BLaER1 (cell line): ENCODE results near the gene MAP4K1.
A peak's percentile ranks its signal among the peaks of the same experiment; 100 is the strongest.
"Not testable (repeated sequence)": the region's sequence is repeated elsewhere in the genome, so short reads cannot be mapped to it uniquely, and the experiment has no call there.

ENCODE experiments used
- H3K27ac ChIP-seq: shearing (Covaris generic); formaldehyde crosslinking; 2 replicates; pipeline ENCODE4 v1.8.1; 2022
- H3K27me3 ChIP-seq: shearing (Covaris generic); formaldehyde crosslinking; 2 replicates; pipeline ENCODE4 v1.8.1; 2022
- H3K36me3 ChIP-seq: shearing (Covaris generic); formaldehyde crosslinking; 2 replicates; pipeline ENCODE4 v1.8.1; 2022
- H3K4me1 ChIP-seq: shearing (Covaris generic); formaldehyde crosslinking; 2 replicates; pipeline ENCODE4 v1.8.1; 2022
- H3K4me2 ChIP-seq: shearing (Covaris generic); formaldehyde crosslinking; 2 replicates; pipeline ENCODE4 v1.8.1; 2022
- H3K4me3 ChIP-seq: shearing (Covaris generic); formaldehyde crosslinking; 2 replicates; pipeline ENCODE4 v1.8.1; 2022
- H3K9ac ChIP-seq: shearing (Covaris generic); formaldehyde crosslinking; 2 replicates; pipeline ENCODE4 v1.8.1; 2022
- H3K9me3 ChIP-seq: shearing (Covaris generic); formaldehyde crosslinking; 2 replicates; pipeline ENCODE4 v1.8.1; 2022
- H4K20me1 ChIP-seq: shearing (Covaris generic); formaldehyde crosslinking; 2 replicates; pipeline ENCODE4 v1.8.1; 2022
- Cebpa-rat ChIP-seq: shearing (Covaris generic); IDR thresholded peaks from 2 replicates; pipeline ENCODE4 v1.8.1; 2022

Gene MAP4K1

GRCh38 chr19:38561053-38561606, 56.6 kb downstream of the MAP4K1 start:
- no peaks in the 10 kb centered on the region for H3K9me3 ChIP-seq
- H3K4me2 ChIP-seq, result no peak overlapping the region
- H3K36me3 ChIP-seq, result no peaks in the 10 kb centered on the region
- H3K9ac ChIP-seq, result no peak overlapping the region
- no peak for TF ChIP-seq Cebpa-rat
- H3K4me3 ChIP-seq, result no peak overlapping the region
- no peaks in the 10 kb centered on the region for H4K20me1 ChIP-seq
- H3K4me1 ChIP-seq, result no peaks in the 10 kb centered on the region
- peaks cover 27% of the 10 kb centered on the region for H3K27me3 ChIP-seq
- H3K27ac ChIP-seq, result no peak overlapping the region

- Histone ChIP-seq H3K9me3 (no peaks in the 10 kb centered on the region), H3K4me3 (no peak overlapping the region), H3K27ac (no peak overlapping the region), H3K27me3 (peaks cover 13% of the 10 kb centered on the region), H3K9ac (no peak overlapping the region), H4K20me1 (no peaks in the 10 kb centered on the region), H3K36me3 (no peaks in the 10 kb centered on the region), H3K4me1 (peaks cover 7% of the 10 kb centered on the region; the same call in 1 of the 2 replicates), H3K4me2 (no peak overlapping the region)
- TF ChIP-seq Cebpa-rat, result no peak
These were observed 58.0 kb downstream of the MAP4K1 start for GRCh38 chr19:38559428-38560401.

GRCh38 chr19:38558933-38559332, 58.8 kb downstream of the MAP4K1 start:
- not testable (repeated sequence) for H3K9ac ChIP-seq, H3K9me3 ChIP-seq, H3K4me2 ChIP-seq, H3K4me3 ChIP-seq, H3K27ac ChIP-seq, H3K36me3 ChIP-seq, H3K27me3 ChIP-seq, H4K20me1 ChIP-seq
- H3K4me1 ChIP-seq, result peaks cover 11% of the 10 kb centered on the region; the same call in 1 of the 2 replicates

DNA sequence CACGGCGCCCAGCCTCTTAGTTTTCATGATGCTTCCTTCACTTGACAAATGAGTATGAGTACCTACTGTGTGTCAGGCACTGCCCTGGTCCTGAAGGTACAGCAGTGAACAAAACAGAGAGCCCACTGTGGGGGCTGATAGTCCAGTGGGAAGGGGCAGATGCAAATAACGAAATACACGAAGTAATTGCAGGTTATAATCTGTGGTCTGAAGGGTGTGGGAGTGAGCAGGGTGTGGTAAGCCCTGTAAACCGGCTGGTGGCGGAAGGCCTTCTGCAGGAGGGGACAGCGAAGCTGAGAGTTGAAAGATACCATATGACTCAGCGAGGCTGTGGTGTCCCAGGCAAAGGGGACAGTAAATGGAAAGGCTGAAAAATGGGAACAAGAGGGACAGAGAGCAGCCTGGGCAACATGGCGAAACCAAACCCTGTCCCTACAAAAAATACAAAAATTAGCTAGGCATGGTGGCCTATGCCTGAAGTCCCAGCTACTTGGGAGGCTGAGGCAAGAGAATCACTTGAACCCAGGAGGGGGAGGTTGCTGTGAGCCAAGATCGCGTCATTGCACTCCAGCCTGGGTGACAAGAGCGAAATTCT, 60.5 kb downstream of the MAP4K1 start:
- Histone ChIP-seq H3K9ac (no peak overlapping the region), H4K20me1 (no peaks in the 10 kb centered on the region), H3K4me3 (no peak overlapping the region), H3K4me2 (no peak overlapping the region), H3K36me3 (no peaks in the 10 kb centered on the region), H3K27ac (no peak overlapping the region), H3K27me3 (no peaks in the 10 kb centered on the region), H3K9me3 (no peaks in the 10 kb centered on the region), H3K4me1 (peaks cover 11% of the 10 kb centered on the region; the same call in 1 of the 2 replicates)
- TF ChIP-seq Cebpa-rat, result no peak

DNA sequence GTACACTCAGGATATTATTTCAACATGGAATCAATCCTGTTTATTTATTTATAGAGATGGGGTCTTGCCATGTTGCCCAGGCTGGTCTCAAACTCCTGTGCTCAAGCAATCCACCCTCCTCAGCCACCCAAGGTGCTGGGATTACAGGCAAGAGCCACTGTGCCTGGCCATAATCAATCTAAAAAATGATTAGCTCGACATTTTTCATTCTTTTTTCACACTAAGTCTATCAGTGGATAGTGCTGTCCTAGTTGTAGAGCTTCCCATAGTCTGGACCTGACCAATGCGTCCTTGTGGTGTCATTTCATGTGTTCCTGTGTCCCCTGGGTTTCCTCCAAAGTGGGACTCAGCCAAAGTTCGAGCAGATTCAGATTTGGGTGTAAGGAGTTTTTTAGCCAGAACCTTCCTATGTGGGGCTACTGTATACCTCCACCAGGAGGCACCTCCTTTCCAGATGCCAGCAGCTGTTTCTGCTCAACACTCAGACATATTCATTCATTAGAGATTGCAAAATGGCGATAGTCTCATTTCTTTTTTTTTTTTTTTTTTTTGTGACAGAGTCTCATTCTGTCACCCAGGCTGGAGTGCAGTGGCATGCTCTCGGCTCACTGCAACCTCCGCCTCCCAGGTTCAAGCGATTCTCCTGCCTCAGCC, 61.1 kb downstream of the MAP4K1 start:
- Histone ChIP-seq H3K9me3 (no peaks in the 10 kb centered on the region), H3K36me3 (no peaks in the 10 kb centered on the region), H3K27me3 (no peaks in the 10 kb centered on the region), H3K4me1 (peaks cover 11% of the 10 kb centered on the region; the same call in 1 of the 2 replicates), H3K4me3 (no peak overlapping the region), H3K9ac (no peak overlapping the region), H3K27ac (no peak overlapping the region), H3K4me2 (no peak overlapping the region), H4K20me1 (no peaks in the 10 kb centered on the region)
- TF ChIP-seq Cebpa-rat, result no peak

DNA sequence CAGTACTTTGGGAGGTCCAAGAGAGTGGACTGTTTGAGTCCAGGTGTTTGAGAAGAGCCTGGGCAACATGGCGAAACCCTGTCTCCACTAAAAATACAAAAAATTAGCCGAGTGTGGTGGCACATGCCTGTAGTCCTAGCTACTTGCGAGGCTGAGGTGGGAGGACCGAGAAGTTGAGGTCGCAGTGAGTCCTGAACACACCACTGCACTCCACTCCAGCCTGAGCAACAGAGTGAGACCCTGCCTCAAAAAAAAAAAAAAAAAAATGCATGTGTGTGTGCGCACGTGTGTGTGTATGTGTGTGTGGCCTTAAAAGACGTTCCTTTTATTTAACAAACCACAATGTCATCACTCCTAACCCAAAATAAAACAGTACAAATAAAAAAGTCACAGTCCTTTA, 62.6 kb downstream of the MAP4K1 start:
- no peak overlapping the region for H3K9ac ChIP-seq
- no peaks in the 10 kb centered on the region for H4K20me1 ChIP-seq
- H3K4me2 ChIP-seq, result 0 out of 2 replicates have a peak overlapping the region, but pooled peaks have one; percentile 2
- H3K9me3 ChIP-seq, result no peaks in the 10 kb centered on the region
- no peak overlapping the region for H3K4me3 ChIP-seq
- peaks cover 11% of the 10 kb centered on the region; the same call in 1 of the 2 replicates for H3K4me1 ChIP-seq
- H3K36me3 ChIP-seq, result no peaks in the 10 kb centered on the region
- TF ChIP-seq Cebpa-rat, result no peak
- H3K27ac ChIP-seq, result no peak overlapping the region
- H3K27me3 ChIP-seq, result no peaks in the 10 kb centered on the region

GRCh38 chr19:38554676-38555141, 63.0 kb downstream of the MAP4K1 start:
- Histone ChIP-seq H3K4me1 (peaks cover 11% of the 10 kb centered on the region; the same call in 1 of the 2 replicates), H3K27me3 (no peaks in the 10 kb centered on the region), H3K4me3 (no peak overlapping the region), H3K36me3 (no peaks in the 10 kb centered on the region), H3K27ac (no peak overlapping the region), H3K4me2 (0 out of 2 replicates have a peak overlapping the region, but pooled peaks have one; percentile 2), H3K9me3 (no peaks in the 10 kb centered on the region), H3K9ac (no peak overlapping the region), H4K20me1 (no peaks in the 10 kb centered on the region)
- TF ChIP-seq Cebpa-rat, result no peak

DNA sequence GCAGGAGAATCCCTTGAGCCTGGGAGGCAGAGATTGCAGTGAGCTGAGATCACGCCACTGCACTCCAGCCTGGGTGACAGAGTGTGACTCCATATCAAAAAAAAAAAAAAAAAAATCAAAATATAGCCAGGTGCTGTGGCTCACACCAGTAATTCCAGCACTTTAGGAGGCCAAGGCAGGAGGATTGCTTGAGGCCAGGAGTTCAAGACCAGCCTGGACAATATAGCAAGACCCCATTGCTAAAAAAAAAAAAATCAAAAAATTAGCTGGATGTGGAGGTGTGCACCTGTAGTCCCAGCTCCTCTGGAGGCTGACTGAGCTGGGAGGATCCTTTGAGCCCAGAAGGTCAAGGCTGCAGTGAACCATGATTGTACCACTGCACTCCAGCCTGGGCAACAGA, 64.5 kb downstream of the MAP4K1 start:
- H3K36me3 ChIP-seq, H3K27me3 ChIP-seq, H3K4me3 ChIP-seq, H3K4me2 ChIP-seq, H3K27ac ChIP-seq, H3K9ac ChIP-seq, H4K20me1 ChIP-seq, H3K9me3 ChIP-seq: not testable (repeated sequence)
- peaks cover 11% of the 10 kb centered on the region; the same call in 1 of the 2 replicates for H3K4me1 ChIP-seq

DNA sequence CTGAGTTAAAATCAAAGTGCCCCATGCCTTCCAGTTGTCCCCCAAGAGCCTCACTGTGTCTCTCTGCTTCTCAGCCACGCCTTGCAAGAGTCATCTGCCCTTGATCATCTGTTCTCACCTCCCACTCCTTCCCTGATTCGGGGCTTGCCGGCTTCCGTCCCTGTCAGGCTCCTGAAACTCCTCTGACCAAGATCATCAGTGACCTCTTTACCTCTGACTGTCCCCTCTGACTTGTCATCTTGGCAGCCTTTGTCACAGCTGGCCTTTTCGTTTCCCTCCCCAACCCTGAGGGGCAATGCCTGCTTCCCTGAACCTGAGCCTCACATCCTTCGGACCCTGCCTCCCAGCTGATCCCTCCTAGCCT, 66.3 kb downstream of the MAP4K1 start:
- no peaks in the 10 kb centered on the region for H4K20me1 ChIP-seq
- no peak for TF ChIP-seq Cebpa-rat
- peaks cover 11% of the 10 kb centered on the region; the same call in 1 of the 2 replicates for H3K4me1 ChIP-seq
- H3K27ac ChIP-seq, result no peak overlapping the region
- H3K4me3 ChIP-seq, result no peak overlapping the region
- H3K36me3 ChIP-seq, result no peaks in the 10 kb centered on the region
- H3K9me3 ChIP-seq, result no peaks in the 10 kb centered on the region
- no peak overlapping the region for H3K4me2 ChIP-seq
- no peak overlapping the region for H3K9ac ChIP-seq
- H3K27me3 ChIP-seq, result no peaks in the 10 kb centered on the region
